ENCODE data around the gene ANKRD55. TPM values are rescaled to one million over a fixed set of nuclear protein-coding genes. Genes with fewer than 3 reads are reported as not detected.

The ANKRD55 gene
- total and polyA plus RNA-seq, 9 of the 15 experiments (the other 6 are each of a cell fraction or from before 2014, with no cell fraction given), result 3.4 to 10.6 (median 6.5) TPM

DNA sequence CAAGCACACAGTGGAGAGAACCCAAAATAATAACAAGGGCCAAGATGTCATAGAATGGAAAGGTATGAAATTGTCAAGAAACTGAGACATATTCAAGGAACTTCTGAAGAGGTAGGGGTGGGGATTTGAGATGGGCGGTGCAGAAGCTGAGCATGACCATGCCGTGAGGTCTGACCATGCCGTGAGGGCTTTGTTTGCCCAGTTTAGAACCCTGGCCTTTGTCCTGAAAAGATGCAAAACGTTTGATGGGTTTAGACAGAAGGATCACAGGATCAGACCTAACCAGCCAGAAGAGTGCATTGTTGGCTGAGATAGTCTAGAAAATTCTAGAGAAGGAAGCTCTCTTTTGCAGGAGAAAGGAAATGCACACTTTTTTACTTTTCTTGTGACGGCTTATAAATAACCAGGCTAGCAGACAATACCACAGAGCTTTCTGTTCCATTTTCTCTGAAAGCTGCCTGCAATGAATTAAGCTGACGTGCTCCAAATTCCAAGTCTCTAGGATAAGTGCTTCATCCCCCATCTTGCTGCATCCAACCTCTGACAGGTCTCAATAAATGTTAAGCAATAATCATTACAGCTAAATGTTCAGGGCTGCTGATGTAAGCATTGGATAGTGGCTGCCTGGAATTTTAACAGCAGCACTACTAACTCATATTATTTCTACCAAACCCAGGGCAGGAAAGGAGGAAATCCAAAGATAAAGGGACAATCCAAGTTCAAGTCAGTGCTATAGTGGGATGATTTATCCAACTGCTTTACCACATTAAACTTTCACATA lies 127.4 kb downstream of the ANKRD55 start:
- no peak for DNase-seq (ENCODE audit: extremely low read depth in 1 of 4, low spot score in 3 of 4)
- no peaks in the 10 kb centered on the region for H3K79me2 ChIP-seq (ENCODE audit: control insufficient read depth, insufficient read depth, low read length)
- no peak overlapping the region for H2AFZ ChIP-seq (ENCODE audit: low read depth, low read length)
- H3K4me2 ChIP-seq (ENCODE audit: insufficient read depth, low read length), result no peak overlapping the region
- intact Hi-C loops (cut with micrococcal nuclease), result no loop called here
- H3K9me1 ChIP-seq (ENCODE audit: control insufficient read depth, insufficient read depth, low read length), result no peaks in the 10 kb centered on the region
- TF ChIP-seq, protein P1, sequence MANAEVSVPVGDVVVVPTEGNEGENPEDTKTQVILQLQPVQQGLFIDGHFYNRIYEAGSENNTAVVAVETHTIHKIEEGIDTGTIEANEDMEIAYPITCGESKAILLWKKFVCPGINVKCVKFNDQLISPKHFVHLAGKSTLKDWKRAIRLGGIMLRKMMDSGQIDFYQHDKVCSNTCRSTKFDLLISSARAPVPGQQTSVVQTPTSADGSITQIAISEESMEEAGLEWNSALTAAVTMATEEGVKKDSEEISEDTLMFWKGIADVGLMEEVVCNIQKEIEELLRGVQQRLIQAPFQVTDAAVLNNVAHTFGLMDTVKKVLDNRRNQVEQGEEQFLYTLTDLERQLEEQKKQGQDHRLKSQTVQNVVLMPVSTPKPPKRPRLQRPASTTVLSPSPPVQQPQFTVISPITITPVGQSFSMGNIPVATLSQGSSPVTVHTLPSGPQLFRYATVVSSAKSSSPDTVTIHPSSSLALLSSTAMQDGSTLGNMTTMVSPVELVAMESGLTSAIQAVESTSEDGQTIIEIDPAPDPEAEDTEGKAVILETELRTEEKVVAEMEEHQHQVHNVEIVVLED (CRISPR knock-in tag; IDR thresholded peaks at IDR 0.05), result no peak
- TF ChIP-seq LARP7 (IDR thresholded peaks at IDR 0.05) (no peak), ZNF707 (CRISPR knock-in tag; conservative IDR thresholded peaks at IDR 0.05) (no peak), ZSCAN32 (CRISPR knock-in tag; IDR thresholded peaks at IDR 0.05) (no peak), GATAD2B (IDR thresholded peaks at IDR 0.05; ENCODE audit: borderline replicate concordance) (no peak), ZNF3 (CRISPR knock-in tag; IDR thresholded peaks at IDR 0.05) (no peak), C11orf30 (IDR thresholded peaks at IDR 0.05; ENCODE audit: low read depth) (no peak), POLR2G (IDR thresholded peaks at IDR 0.05; ENCODE audit: low read depth, low read length) (no peak), ZNF124 (CRISPR knock-in tag; IDR thresholded peaks at IDR 0.05) (no peak), ZNF143 (CRISPR knock-in tag; IDR thresholded peaks at IDR 0.05) (no peak), ATF1 (CRISPR knock-in tag; IDR thresholded peaks at IDR 0.05) (no peak), ATF1 (tag; IDR thresholded peaks at IDR 0.05) (no peak), CXXC5 (CRISPR knock-in tag; IDR thresholded peaks at IDR 0.05) (no peak), CBX8 (IDR thresholded peaks at IDR 0.05; ENCODE audit: borderline replicate concordance, extremely low read depth, low read depth, low read length, poor library complexity, severe bottlenecking) (no peak), DNMT1 (IDR thresholded peaks at IDR 0.05) (no peak), ELF2 (CRISPR knock-in tag; IDR thresholded peaks at IDR 0.05) (no peak), U2AF1 (optimal IDR thresholded peaks at IDR 0.05; ENCODE audit: low read depth, low read length) (no peak), SMARCA5 (IDR thresholded peaks at IDR 0.05) (no peak), NONO (IDR thresholded peaks at IDR 0.05; ENCODE audit: low read depth in 2 of 2, low read length in 1 of 2) (no peak)
- TF ChIP-seq, protein P2, sequence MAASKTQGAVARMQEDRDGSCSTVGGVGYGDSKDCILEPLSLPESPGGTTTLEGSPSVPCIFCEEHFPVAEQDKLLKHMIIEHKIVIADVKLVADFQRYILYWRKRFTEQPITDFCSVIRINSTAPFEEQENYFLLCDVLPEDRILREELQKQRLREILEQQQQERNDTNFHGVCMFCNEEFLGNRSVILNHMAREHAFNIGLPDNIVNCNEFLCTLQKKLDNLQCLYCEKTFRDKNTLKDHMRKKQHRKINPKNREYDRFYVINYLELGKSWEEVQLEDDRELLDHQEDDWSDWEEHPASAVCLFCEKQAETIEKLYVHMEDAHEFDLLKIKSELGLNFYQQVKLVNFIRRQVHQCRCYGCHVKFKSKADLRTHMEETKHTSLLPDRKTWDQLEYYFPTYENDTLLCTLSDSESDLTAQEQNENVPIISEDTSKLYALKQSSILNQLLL (CRISPR knock-in tag; IDR thresholded peaks at IDR 0.05; ENCODE audit: borderline replicate concordance), result no peak
- no peak overlapping the region for H3K9ac ChIP-seq (ENCODE audit: insufficient read depth in 1 of 2, low read depth in 2 of 2, low read length in 2 of 2)
- POLR2A ChIA-PET, result interaction anchor here (1.4 kb wide), 1 partner anchor 169 kb away, joined by 5 read pairs; no protein-coding TSS in a partner anchor
- CTCF ChIA-PET (ENCODE audit: low intra/inter-chr PET ratio), result no interaction called here
- no peaks in the 10 kb centered on the region for H4K20me1 ChIP-seq (replicated peaks; ENCODE audit: control insufficient read depth, insufficient read depth, low read length)
- no peak overlapping the region for H3K27ac ChIP-seq (ENCODE audit: extremely low read depth, low read depth, low read length)
- no peaks in the 10 kb centered on the region for H3K27me3 ChIP-seq (ENCODE audit: control insufficient read depth in 2 of 2, insufficient read depth in 2 of 2, low read length in 2 of 2)
- no peaks in the 10 kb centered on the region for H3K36me3 ChIP-seq (ENCODE audit: control insufficient read depth, insufficient read depth, low read length)
- ATAC-seq, result no peak
- no peak overlapping the region for H3K4me3 ChIP-seq
- no TSS peak for BruUV-seq (replicated peaks)
- FAIRE-seq, result no peak
- in situ Hi-C loops (cut with MboI), result no loop called here
- H3K9me3 ChIP-seq (replicated peaks; ENCODE audit: control insufficient read depth, insufficient read depth, low read depth, low read length), result no peaks in the 10 kb centered on the region
- 62% methylated on average over 6 of the region's 6 CpGs for WGBS (ENCODE audit: insufficient coverage, low coverage, missing lambda C conversion rate)
- peaks cover 0 to 8% of the 10 kb centered on the region in 2 experiments; a peak in 3 of 5 replicates for H3K4me1 ChIP-seq (replicated peaks in 1 of 2; ENCODE audit: control insufficient read depth in 2 of 2, insufficient read depth in 2 of 2, low read length in 2 of 2)

All from K562 (cell line).